Muscle layer of colon (tissue), 2 donors: Measurements from ENCODE around the gene SHQ1.
"Not testable (repeated sequence)": the region's sequence is repeated elsewhere in the genome, so short reads cannot be mapped to it uniquely, and the experiment has no call there.

Source experiments
- H3K27ac ChIP-seq: one replicate; pipeline ENCODE4 v1.7.0; 2013; ENCODE audit warnings: low read depth, mild to moderate bottlenecking, low read length, moderate library complexity
- H3K27me3 ChIP-seq, 2 donors: one replicate each; pipeline ENCODE4 v1.7.0; 2013; ENCODE audit warnings: low read length in 2 of 2, mild to moderate bottlenecking in 2 of 2; ENCODE audit not compliant: insufficient read depth in 2 of 2, control insufficient read depth in 1 of 2
- H3K36me3 ChIP-seq: one replicate; pipeline ENCODE4 v1.7.0; 2013; ENCODE audit warnings: mild to moderate bottlenecking, low read length; ENCODE audit not compliant: insufficient read depth
- H3K4me1 ChIP-seq: one replicate; pipeline ENCODE4 v1.7.0; 2013; ENCODE audit warnings: mild to moderate bottlenecking, low read length; ENCODE audit not compliant: insufficient read depth
- H3K4me3 ChIP-seq, 2 donors: one replicate each; pipeline ENCODE4 v1.7.0; 2013; ENCODE audit warnings: low read length in 2 of 2, low read depth in 1 of 2, mild to moderate bottlenecking in 1 of 2, moderate library complexity in 1 of 2
- H3K9ac ChIP-seq: one replicate; pipeline ENCODE4 v1.7.0; 2013; ENCODE audit warnings: low read length
- H3K9me3 ChIP-seq: one replicate; pipeline ENCODE4 v1.7.0; 2013; ENCODE audit warnings: mild to moderate bottlenecking, low read length
- donor health status: abdominal sarcoma.
- donor health status: Adenocarcinoma of cecum.

SHQ1 gene

DNA sequence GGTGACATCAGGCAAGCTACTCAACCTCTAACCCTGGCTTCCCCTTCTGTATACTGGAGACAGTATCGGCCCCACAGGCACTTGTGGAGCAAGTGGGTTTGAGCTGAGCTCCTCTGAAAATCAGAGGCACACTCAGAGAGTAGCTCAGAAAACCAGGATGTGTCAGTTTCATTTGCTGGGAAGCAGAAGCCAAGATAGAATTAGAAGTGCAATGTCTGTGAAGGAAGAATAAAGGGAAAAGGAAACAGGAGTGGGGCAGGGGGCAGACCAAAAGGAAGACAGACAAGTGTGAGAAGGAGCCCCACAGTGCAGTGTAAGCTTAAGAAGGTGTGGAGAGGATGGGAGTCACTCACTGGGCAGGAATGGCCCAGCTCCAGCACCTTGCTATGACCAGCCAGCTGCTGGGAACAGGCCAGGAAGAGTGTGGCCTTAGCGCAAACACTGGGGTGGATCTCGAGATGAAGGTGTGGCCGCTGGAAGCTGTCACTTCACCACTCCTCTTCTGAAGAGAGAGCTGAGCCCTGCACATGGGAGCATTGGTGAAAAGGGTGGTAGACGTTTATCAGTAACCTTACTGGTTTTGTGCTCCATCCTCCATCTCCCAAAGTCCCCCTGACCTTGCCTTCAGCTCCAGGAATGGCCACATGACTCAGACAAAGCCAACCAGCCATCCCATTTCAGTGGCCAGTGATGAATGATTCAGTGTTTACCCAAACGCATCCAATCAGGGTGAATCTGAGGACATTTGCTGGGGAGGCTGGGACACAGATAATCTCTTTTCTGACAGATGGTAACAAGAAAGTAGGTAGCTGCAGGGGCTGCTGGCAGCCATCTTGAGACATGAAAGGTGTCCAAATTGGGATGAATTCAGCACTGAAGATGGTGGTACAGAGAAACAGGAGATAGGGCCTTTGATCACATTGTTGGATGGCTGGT lies 108.4 kb downstream of the SHQ1 start:
- Histone ChIP-seq H3K27ac (no peak overlapping the region), H3K4me3 (peak overlapping the region in 1 of 2 donors; percentile 52), H3K27me3 (no peaks in the 10 kb centered on the region), H3K4me1 (peaks cover 7% of the 10 kb centered on the region), H3K36me3 (no peaks in the 10 kb centered on the region), H3K9me3 (no peaks in the 10 kb centered on the region), H3K9ac (no peak overlapping the region)

DNA sequence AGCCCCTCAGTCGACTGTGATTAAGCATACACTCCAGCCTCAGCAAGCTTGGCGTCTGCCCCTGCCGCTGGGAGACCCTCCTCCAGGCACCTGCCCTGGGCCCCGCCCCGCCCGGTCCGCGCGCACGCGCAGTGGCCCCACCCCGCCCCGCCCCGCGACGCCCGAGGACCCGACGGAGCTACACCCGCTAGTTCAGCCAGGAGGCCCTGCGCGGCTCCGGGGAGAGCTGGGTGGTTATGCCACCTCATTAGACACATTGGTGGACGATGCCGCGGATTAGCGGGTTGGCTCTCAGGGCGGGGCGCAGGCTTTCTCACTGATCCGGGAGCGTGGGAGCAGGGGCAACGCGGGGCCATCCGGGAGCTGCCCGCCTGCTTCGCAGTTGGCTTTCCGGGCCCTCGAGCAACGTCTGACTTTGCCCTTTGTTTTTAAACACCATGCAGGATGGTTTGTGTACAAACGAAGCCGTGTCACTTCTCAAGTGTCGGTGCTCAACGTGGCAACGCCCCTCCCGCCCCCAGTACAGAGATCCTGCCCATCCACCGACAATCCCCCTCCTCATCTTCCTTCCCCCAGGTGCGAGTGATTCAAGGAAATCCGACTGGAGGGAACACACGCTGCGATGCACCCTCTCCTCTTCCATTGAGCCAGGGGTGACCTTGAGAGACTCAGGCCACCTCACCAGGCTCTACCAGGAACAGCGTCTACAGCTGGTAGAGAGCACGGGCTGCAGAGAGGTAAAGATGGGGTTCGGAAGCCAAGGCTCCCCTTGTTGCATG lies 109.3 kb downstream of the SHQ1 start:
- H3K9me3 ChIP-seq: no peaks in the 10 kb centered on the region
- no peaks in the 10 kb centered on the region for H3K27me3 ChIP-seq
- H3K4me3 ChIP-seq: peak overlapping the region; percentile 49 to 52
- peaks cover 7% of the 10 kb centered on the region for H3K4me1 ChIP-seq
- H3K36me3 ChIP-seq: no peaks in the 10 kb centered on the region
- no peak overlapping the region for H3K9ac ChIP-seq
- no peak overlapping the region for H3K27ac ChIP-seq

- H3K4me1 ChIP-seq, H3K9me3 ChIP-seq: not testable (repeated sequence)
Measured at GRCh38 chr3:72735072-72735471, 113.2 kb downstream of the SHQ1 start.

DNA sequence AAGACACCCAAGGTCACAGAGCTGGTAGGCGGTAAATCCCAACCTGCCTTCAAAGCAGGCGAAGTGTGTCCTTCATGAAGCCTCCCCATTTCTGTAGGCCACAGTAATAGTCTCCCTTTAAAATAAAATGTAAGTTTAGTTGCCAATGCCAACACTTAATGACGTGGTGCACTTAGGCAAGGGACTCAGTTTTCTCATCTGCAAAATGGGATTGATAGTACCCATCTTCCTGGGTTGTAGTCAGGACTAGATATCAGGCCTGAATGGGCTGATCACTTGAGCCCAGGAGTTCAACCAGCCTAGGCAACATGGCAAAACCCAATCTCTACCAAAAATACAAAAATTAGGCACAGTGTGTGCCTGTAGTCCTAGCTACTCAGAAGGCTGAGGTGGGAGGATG lies 114.6 kb downstream of the SHQ1 start:
- no peak overlapping the region for H3K9ac ChIP-seq
- peaks cover 7% of the 10 kb centered on the region for H3K4me1 ChIP-seq
- no peaks in the 10 kb centered on the region for H3K9me3 ChIP-seq
- H3K27me3 ChIP-seq: no peaks in the 10 kb centered on the region
- H3K27ac ChIP-seq: no peak overlapping the region
- no peak overlapping the region for H3K4me3 ChIP-seq
- H3K36me3 ChIP-seq: no peaks in the 10 kb centered on the region

More at GRCh38 chr3:72735072-72735471, 113.2 kb downstream of the SHQ1 start:
- not testable (repeated sequence) for H3K4me3 ChIP-seq, H3K36me3 ChIP-seq, H3K9ac ChIP-seq, H3K27ac ChIP-seq, H3K27me3 ChIP-seq

GRCh38 chr3:72732666-72733345 lies 115.4 kb downstream of the SHQ1 start:
- H3K4me3 ChIP-seq, H3K9ac ChIP-seq, H3K27ac ChIP-seq, H3K27me3 ChIP-seq, H3K4me1 ChIP-seq, H3K36me3 ChIP-seq, H3K9me3 ChIP-seq: not testable (repeated sequence)

- Histone ChIP-seq H3K27me3 (no peaks in the 10 kb centered on the region), H3K9me3 (no peaks in the 10 kb centered on the region), H3K4me3 (no peak overlapping the region), H3K9ac (no peak overlapping the region), H3K36me3 (no peaks in the 10 kb centered on the region), H3K27ac (no peak overlapping the region), H3K4me1 (no peaks in the 10 kb centered on the region)
Measured at GRCh38 chr3:72728958-72729467, 119.2 kb downstream of the SHQ1 start.

DNA sequence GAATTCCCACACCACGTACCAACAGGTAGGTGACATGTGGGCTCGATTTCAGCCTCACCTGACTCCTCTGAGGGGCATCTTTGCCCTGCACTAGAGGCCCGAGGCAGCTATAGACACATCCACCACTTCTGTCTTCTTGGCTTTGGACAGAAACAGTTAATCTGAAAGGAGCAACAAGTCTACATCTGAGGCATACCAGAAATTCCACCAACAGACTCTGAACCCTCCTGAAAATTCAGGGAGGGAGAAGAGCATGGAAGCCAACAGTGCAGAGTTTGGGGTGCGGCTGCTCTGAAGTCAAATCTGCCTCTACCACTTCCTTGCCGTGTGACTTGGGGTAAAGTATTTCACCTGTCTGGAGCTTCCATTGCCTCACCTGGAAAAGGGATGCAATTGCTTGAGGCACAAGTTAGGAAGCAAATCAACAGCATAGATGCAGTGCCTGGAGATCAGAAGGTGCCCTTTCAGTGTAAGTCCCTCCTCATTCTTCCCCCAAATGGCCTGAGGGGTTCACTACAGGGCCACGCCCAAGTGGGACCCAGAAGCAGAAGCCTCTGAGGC lies 119.8 kb downstream of the SHQ1 start:
- no peaks in the 10 kb centered on the region for H3K4me1 ChIP-seq
- no peak overlapping the region for H3K27ac ChIP-seq
- no peak overlapping the region for H3K4me3 ChIP-seq
- H3K36me3 ChIP-seq: no peaks in the 10 kb centered on the region
- no peaks in the 10 kb centered on the region for H3K9me3 ChIP-seq
- no peaks in the 10 kb centered on the region for H3K27me3 ChIP-seq
- H3K9ac ChIP-seq: no peak overlapping the region

DNA sequence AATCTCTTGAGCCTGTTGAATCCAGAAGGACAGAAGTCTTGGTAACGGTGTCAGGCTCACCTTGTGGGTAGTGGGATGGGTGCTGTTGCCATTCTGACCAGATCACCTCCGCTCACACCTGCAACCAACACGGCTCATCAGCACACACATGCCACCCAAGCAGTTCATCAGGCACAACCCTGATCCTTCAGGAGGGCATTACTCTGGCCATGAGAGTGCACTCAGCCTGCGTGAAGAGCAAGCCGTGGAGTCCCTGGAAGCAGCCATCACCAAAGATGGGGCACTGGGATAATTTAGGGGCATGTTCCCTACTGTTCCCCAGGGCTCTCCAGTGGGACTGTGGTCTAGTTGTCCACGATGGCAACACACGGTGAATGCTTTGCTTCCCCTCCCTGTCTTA lies 120.5 kb downstream of the SHQ1 start:
- Histone ChIP-seq H3K9ac (no peak overlapping the region), H3K27me3 (no peaks in the 10 kb centered on the region), H3K9me3 (no peaks in the 10 kb centered on the region), H3K4me1 (no peaks in the 10 kb centered on the region), H3K36me3 (no peaks in the 10 kb centered on the region), H3K27ac (no peak overlapping the region), H3K4me3 (no peak overlapping the region)

GRCh38 chr3:72727172-72727571 lies 121.1 kb downstream of the SHQ1 start:
- Histone ChIP-seq H3K4me3 (no peak overlapping the region), H3K36me3 (no peaks in the 10 kb centered on the region), H3K27ac (no peak overlapping the region), H3K9me3 (no peaks in the 10 kb centered on the region), H3K4me1 (no peaks in the 10 kb centered on the region), H3K27me3 (no peaks in the 10 kb centered on the region), H3K9ac (no peak overlapping the region)

DNA sequence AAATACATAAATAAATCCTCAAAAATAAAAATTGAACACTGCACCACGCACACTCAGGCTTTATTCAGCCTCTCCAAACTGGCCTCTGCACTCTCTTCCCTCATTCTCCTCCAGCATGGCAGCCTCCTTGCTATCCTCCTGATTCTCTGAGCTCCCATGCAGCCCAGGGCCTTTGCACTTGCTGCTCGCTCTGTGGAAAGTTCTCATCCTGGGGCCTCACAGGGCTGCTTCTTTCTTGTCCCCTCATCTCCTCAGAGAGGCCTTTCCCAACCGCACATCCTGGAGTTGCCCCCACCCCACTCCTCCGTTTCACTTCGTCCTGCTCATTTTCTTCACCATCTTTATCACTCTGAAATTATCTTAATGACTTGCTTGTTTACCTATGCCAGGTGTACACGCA lies 123.0 kb downstream of the SHQ1 start:
- no peaks in the 10 kb centered on the region for H3K27me3 ChIP-seq
- H3K9me3 ChIP-seq: no peaks in the 10 kb centered on the region
- H3K27ac ChIP-seq: no peak overlapping the region
- no peak overlapping the region for H3K4me3 ChIP-seq
- no peaks in the 10 kb centered on the region for H3K4me1 ChIP-seq
- no peak overlapping the region for H3K9ac ChIP-seq
- no peaks in the 10 kb centered on the region for H3K36me3 ChIP-seq

DNA sequence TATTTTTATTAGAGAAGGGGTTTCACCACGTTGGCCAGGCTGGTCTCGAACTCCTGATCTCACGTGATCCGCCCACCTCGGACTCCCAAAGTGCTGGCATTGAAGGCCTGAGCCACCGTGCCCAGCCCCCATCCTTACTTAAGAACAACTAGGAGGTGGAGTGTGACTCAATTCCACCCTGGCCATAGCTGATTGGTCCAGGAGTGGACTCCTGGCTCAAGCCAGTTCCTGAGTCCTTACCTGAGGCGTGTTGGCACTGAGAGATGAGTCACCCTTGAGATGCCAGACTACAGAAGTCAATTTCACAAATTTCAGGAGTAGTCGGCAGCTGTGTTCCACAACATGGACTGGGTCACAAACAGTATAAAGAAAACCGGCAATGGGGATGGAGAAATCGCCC lies 124.2 kb downstream of the SHQ1 start:
- no peaks in the 10 kb centered on the region for H3K9me3 ChIP-seq
- H3K9ac ChIP-seq: no peak overlapping the region
- no peak overlapping the region for H3K27ac ChIP-seq
- H3K4me1 ChIP-seq: no peaks in the 10 kb centered on the region
- H3K36me3 ChIP-seq: no peaks in the 10 kb centered on the region
- H3K27me3 ChIP-seq: no peaks in the 10 kb centered on the region
- H3K4me3 ChIP-seq: no peak overlapping the region
